Measurements from ENCODE around the gene LASP1NB.
A peak's percentile ranks its signal among the peaks of the same experiment; 100 is the strongest.

LASP1NB gene

DNA sequence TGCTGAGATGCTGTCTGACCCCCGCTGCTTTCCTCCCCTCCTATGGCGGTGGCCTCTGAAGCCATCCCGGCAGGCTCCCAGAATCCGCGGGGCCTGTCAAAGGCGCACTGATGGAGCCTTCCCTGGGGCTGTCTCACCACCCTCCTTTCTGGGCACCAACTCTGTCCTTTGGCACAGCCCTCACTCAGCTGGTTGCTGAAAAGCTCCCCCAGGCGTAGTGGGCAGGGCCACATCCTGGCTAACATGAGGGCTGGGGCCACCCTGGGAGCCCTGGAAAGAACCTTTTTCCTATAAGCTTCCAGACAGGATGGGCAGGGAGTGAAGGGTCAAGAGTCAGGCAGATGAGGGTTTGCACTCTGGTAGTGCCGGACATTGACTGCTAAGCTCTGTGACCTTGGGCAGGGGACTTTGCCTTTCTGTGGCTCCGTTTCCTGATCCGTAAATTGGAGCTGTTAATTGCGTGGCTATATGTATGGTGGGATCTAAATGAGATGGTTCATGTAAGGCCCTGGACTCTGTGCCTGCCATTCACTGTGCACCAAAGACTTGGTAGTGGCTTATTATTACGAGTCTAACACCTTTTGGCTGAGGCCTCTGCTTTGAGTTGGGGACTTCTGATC is 27.6 kb upstream of the LASP1NB start (continued):
- TF ChIP-seq, protein P1, sequence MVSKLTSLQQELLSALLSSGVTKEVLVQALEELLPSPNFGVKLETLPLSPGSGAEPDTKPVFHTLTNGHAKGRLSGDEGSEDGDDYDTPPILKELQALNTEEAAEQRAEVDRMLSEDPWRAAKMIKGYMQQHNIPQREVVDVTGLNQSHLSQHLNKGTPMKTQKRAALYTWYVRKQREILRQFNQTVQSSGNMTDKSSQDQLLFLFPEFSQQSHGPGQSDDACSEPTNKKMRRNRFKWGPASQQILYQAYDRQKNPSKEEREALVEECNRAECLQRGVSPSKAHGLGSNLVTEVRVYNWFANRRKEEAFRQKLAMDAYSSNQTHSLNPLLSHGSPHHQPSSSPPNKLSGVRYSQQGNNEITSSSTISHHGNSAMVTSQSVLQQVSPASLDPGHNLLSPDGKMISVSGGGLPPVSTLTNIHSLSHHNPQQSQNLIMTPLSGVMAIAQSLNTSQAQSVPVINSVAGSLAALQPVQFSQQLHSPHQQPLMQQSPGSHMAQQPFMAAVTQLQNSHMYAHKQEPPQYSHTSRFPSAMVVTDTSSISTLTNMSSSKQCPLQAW (CRISPR knock-in tag; IDR thresholded peaks at IDR 0.05): peak; percentile 42; the same call in 1 of the 2 replicates
- TF ChIP-seq RXRB (CRISPR knock-in tag; IDR thresholded peaks at IDR 0.05; ENCODE audit: borderline replicate concordance) (0 out of 2 replicates have a peak, but pooled peaks have one; percentile 28), ZNF274 (CRISPR knock-in tag; IDR thresholded peaks at IDR 0.05) (no peak), HNF4G (IDR thresholded peaks at IDR 0.05; ENCODE audit: borderline replicate concordance, low read depth, low read length) (peak; percentile 64), HNF4G (CRISPR knock-in tag; IDR thresholded peaks at IDR 0.05; ENCODE audit: borderline replicate concordance, low read depth) (peak; percentile 55; the same call in 1 of the 2 replicates), ZNF772 (CRISPR knock-in tag; IDR thresholded peaks at IDR 0.05) (0 out of 2 replicates have a peak, but pooled peaks have one; percentile 44), ZNF564 (CRISPR knock-in tag; IDR thresholded peaks at IDR 0.05) (no peak), SAFB2 (CRISPR knock-in tag; IDR thresholded peaks at IDR 0.05; ENCODE audit: borderline replicate concordance, low read depth) (0 out of 2 replicates have a peak, but pooled peaks have one; percentile 30), SOX6 (IDR thresholded peaks at IDR 0.05) (no peak), SOX6 (CRISPR knock-in tag; IDR thresholded peaks at IDR 0.05) (0 out of 2 replicates have a peak, but pooled peaks have one; percentile 22), ZNF749 (CRISPR knock-in tag; IDR thresholded peaks at IDR 0.05; ENCODE audit: borderline replicate concordance) (no peak)
- TF ChIP-seq, protein P2, sequence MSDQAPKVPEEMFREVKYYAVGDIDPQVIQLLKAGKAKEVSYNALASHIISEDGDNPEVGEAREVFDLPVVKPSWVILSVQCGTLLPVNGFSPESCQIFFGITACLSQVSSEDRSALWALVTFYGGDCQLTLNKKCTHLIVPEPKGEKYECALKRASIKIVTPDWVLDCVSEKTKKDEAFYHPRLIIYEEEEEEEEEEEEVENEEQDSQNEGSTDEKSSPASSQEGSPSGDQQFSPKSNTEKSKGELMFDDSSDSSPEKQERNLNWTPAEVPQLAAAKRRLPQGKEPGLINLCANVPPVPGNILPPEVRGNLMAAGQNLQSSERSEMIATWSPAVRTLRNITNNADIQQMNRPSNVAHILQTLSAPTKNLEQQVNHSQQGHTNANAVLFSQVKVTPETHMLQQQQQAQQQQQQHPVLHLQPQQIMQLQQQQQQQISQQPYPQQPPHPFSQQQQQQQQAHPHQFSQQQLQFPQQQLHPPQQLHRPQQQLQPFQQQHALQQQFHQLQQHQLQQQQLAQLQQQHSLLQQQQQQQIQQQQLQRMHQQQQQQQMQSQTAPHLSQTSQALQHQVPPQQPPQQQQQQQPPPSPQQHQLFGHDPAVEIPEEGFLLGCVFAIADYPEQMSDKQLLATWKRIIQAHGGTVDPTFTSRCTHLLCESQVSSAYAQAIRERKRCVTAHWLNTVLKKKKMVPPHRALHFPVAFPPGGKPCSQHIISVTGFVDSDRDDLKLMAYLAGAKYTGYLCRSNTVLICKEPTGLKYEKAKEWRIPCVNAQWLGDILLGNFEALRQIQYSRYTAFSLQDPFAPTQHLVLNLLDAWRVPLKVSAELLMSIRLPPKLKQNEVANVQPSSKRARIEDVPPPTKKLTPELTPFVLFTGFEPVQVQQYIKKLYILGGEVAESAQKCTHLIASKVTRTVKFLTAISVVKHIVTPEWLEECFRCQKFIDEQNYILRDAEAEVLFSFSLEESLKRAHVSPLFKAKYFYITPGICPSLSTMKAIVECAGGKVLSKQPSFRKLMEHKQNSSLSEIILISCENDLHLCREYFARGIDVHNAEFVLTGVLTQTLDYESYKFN (CRISPR knock-in tag; conservative IDR thresholded peaks at IDR 0.05): peak; percentile 79
- TF ChIP-seq, protein P3, sequence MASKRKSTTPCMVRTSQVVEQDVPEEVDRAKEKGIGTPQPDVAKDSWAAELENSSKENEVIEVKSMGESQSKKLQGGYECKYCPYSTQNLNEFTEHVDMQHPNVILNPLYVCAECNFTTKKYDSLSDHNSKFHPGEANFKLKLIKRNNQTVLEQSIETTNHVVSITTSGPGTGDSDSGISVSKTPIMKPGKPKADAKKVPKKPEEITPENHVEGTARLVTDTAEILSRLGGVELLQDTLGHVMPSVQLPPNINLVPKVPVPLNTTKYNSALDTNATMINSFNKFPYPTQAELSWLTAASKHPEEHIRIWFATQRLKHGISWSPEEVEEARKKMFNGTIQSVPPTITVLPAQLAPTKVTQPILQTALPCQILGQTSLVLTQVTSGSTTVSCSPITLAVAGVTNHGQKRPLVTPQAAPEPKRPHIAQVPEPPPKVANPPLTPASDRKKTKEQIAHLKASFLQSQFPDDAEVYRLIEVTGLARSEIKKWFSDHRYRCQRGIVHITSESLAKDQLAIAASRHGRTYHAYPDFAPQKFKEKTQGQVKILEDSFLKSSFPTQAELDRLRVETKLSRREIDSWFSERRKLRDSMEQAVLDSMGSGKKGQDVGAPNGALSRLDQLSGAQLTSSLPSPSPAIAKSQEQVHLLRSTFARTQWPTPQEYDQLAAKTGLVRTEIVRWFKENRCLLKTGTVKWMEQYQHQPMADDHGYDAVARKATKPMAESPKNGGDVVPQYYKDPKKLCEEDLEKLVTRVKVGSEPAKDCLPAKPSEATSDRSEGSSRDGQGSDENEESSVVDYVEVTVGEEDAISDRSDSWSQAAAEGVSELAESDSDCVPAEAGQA (IDR thresholded peaks at IDR 0.05; ENCODE audit: low read depth): peak; percentile 29; the same call in 1 of the 2 replicates
- TF ChIP-seq, protein P3 (CRISPR knock-in tag; IDR thresholded peaks at IDR 0.05; ENCODE audit: borderline replicate concordance): no peak
- TF ChIP-seq, protein P4, sequence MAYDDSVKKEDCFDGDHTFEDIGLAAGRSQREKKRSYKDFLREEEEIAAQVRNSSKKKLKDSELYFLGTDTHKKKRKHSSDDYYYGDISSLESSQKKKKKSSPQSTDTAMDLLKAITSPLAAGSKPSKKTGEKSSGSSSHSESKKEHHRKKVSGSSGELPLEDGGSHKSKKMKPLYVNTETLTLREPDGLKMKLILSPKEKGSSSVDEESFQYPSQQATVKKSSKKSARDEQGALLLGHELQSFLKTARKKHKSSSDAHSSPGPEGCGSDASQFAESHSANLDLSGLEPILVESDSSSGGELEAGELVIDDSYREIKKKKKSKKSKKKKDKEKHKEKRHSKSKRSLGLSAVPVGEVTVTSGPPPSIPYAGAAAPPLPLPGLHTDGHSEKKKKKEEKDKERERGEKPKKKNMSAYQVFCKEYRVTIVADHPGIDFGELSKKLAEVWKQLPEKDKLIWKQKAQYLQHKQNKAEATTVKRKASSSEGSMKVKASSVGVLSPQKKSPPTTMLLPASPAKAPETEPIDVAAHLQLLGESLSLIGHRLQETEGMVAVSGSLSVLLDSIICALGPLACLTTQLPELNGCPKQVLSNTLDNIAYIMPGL (CRISPR knock-in tag; IDR thresholded peaks at IDR 0.05; ENCODE audit: borderline replicate concordance in 1 of 2, low read depth in 1 of 2): no peak

Measured in HepG2 (cell line).